Tibial artery (tissue), 4 donors: ENCODE measurements around the gene CD58.
"Not testable (repeated sequence)": the region's sequence is repeated elsewhere in the genome, so short reads cannot be mapped to it uniquely, and the experiment has no call there.

Source experiments
- DNase-seq, 2 donors: peaks; one replicate each; pipeline ENCODE4 v3.0.0-alpha.2; 2019
- H3K27ac ChIP-seq, 2 donors: fragments of 200-600 bp; sonication (generic) in 1 of 2; 1 replicate in 1 of 2; 2 replicates in 1 of 2; pipeline ENCODE4 v1.5.1; 2018 to 2019; ENCODE audit warnings: mild to moderate bottlenecking in 1 of 2
- H3K27me3 ChIP-seq, 2 donors: fragments of 200-600 bp; sonication (generic) in 1 of 2; one replicate each; pipeline versions ENCODE4 v1.5.1 to v1.6.0; 2016 to 2019
- H3K36me3 ChIP-seq, 3 donors: fragments of 200-600 bp; sonication (generic) in 2 of 3; one replicate each; pipeline ENCODE4 v1.5.1; 2016 to 2019; ENCODE audit warnings: mild to moderate bottlenecking in 2 of 3
- H3K4me1 ChIP-seq, 4 donors: fragments of 200-600 bp; sonication (generic) in 2 of 4; 1 replicate in 3 of 4; 2 replicates in 1 of 4; pipeline ENCODE4 v1.5.1; 2016 to 2019
- H3K4me3 ChIP-seq, 2 donors: fragments of 200-600 bp; sonication (generic) in 1 of 2; 1 replicate in 1 of 2; 2 replicates in 1 of 2; pipeline ENCODE4 v1.5.1; 2018 to 2019; ENCODE audit warnings: mild to moderate bottlenecking in 2 of 2
- H3K9me3 ChIP-seq, 3 donors: fragments of 200-600 bp; sonication (generic) in 1 of 3; one replicate each; pipeline ENCODE4 v1.5.1; 2016 to 2019
- CTCF ChIP-seq, 2 experiments: fragments of 200-600 bp in 1 of 2; fragments of 450-650 bp in 1 of 2; IDR thresholded peaks; one replicate each; pipeline ENCODE4 v1.5.1; 2017 to 2019; ENCODE audit warnings: antibody characterized with exemption in 2 of 2, mild to moderate bottlenecking in 1 of 2, moderate library complexity in 1 of 2
- intact Hi-C: fragments of 100-400 bp; cut with DNase I; formaldehyde crosslinking; loops from one replicate; pipeline ENCODE4 v1.15.0; 2023; ENCODE audit warnings: low total_unique reads

The CD58 gene

GRCh38 chr1:116605315-116605714 is 34.5 kb upstream of the CD58 start:
- Histone ChIP-seq H3K27me3 (no peaks in the 10 kb centered on the region), H3K27ac (no peak overlapping the region), H3K4me1 (no peaks in the 10 kb centered on the region), H3K4me3 (no peak overlapping the region), H3K36me3 (no peaks in the 10 kb centered on the region), H3K9me3 (no peaks in the 10 kb centered on the region)
- intact Hi-C loops, result no loop called here
- TF ChIP-seq CTCF (IDR thresholded peaks at IDR 0.05), result no peak
- DNase-seq, result no peak

GRCh38 chr1:116604408-116604807 is 33.6 kb upstream of the CD58 start:
- not testable (repeated sequence) for H3K27me3 ChIP-seq

GRCh38 chr1:116603646-116604045 is 32.8 kb upstream of the CD58 start:
- DNase-seq, intact Hi-C loops, H3K27ac ChIP-seq, H3K4me3 ChIP-seq, H3K9me3 ChIP-seq, H3K36me3 ChIP-seq, H3K4me1 ChIP-seq, H3K27me3 ChIP-seq: not testable (repeated sequence)

More at GRCh38 chr1:116604408-116604807, 33.6 kb upstream of the CD58 start:
- intact Hi-C loops, H3K27ac ChIP-seq, H3K4me3 ChIP-seq, H3K36me3 ChIP-seq, H3K4me1 ChIP-seq, DNase-seq, H3K9me3 ChIP-seq: not testable (repeated sequence)

- DNase-seq, H3K4me1 ChIP-seq, H3K9me3 ChIP-seq, H3K27ac ChIP-seq, H3K36me3 ChIP-seq, intact Hi-C loops, H3K27me3 ChIP-seq, H3K4me3 ChIP-seq: not testable (repeated sequence)
Measured at GRCh38 chr1:116599369-116599768, 28.5 kb upstream of the CD58 start.

- intact Hi-C loops, H3K27ac ChIP-seq, H3K4me1 ChIP-seq, H3K27me3 ChIP-seq, H3K9me3 ChIP-seq, H3K4me3 ChIP-seq, H3K36me3 ChIP-seq, DNase-seq: not testable (repeated sequence)
Measured at GRCh38 chr1:116598420-116599036, 27.7 kb upstream of the CD58 start.

- H3K27ac ChIP-seq, intact Hi-C loops, H3K4me1 ChIP-seq, DNase-seq, H3K4me3 ChIP-seq, H3K9me3 ChIP-seq, H3K27me3 ChIP-seq, H3K36me3 ChIP-seq: not testable (repeated sequence)
Measured at GRCh38 chr1:116597388-116597787, 26.6 kb upstream of the CD58 start.

GRCh38 chr1:116596742-116597307 is 26.0 kb upstream of the CD58 start:
- H3K27me3 ChIP-seq, H3K4me1 ChIP-seq, H3K9me3 ChIP-seq, H3K36me3 ChIP-seq, DNase-seq, intact Hi-C loops, H3K4me3 ChIP-seq, H3K27ac ChIP-seq: not testable (repeated sequence)

- H3K4me1 ChIP-seq, H3K27me3 ChIP-seq, H3K9me3 ChIP-seq, H3K36me3 ChIP-seq, intact Hi-C loops, H3K27ac ChIP-seq, H3K4me3 ChIP-seq: not testable (repeated sequence)
- DNase-seq, result peak in 1 of 2 donors; percentile 57
- TF ChIP-seq CTCF (IDR thresholded peaks at IDR 0.05), result peak; percentile 50 to 63
Measured at GRCh38 chr1:116595946-116596741, 25.3 kb upstream of the CD58 start.
